SU-DHL-6 (cell line): ENCODE results near the gene THOC6.

ENCODE experiments used
- H2AFZ ChIP-seq: fragments of 200-600 bp; sonication (generic); 2 replicates; pipeline ENCODE4 v1.6.1; 2014; ENCODE audit warnings: low read depth, mild to moderate bottlenecking, moderate library complexity, mixed read lengths, antibody characterized with exemption, low read length; ENCODE audit not compliant: severe bottlenecking
- H3F3A ChIP-seq: fragments of 200-600 bp; shearing (Covaris generic); 2 replicates; pipeline ENCODE4 v1.6.0; 2016; ENCODE audit warnings: antibody characterized with exemption, mild to moderate bottlenecking; ENCODE audit not compliant: insufficient read depth
- H3K27ac ChIP-seq: fragments of 200-600 bp; sonication (generic); 2 replicates; pipeline ENCODE4 v1.5.1; 2016; ENCODE audit warnings: low read depth, mild to moderate bottlenecking, low read length, moderate library complexity, mixed read lengths
- H3K27me3 ChIP-seq: fragments of 200-600 bp; sonication (generic), shearing (Covaris generic); 2 replicates; pipeline ENCODE4 v1.6.0; 2014; ENCODE audit warnings: mild to moderate bottlenecking, low read length
- H3K36me3 ChIP-seq: fragments of 200-600 bp; sonication (generic); 2 replicates; pipeline ENCODE4 v1.6.1; 2014; ENCODE audit warnings: mild to moderate bottlenecking, low read length, mixed read lengths
- H3K4me2 ChIP-seq: fragments of 300-600, 200-600 bp; shearing (Covaris generic), sonication (generic); 2 replicates; pipeline ENCODE4 v1.6.0; 2014; ENCODE audit warnings: low read length, low read depth, mild to moderate bottlenecking; ENCODE audit not compliant: poor library complexity, severe bottlenecking
- H3K4me3 ChIP-seq: fragments of 200-600 bp; sonication (generic); 2 replicates; pipeline ENCODE4 v1.5.1; 2014; ENCODE audit warnings: antibody characterized with exemption, low read length, mild to moderate bottlenecking, mixed read lengths; ENCODE audit not compliant: insufficient read depth, poor library complexity, severe bottlenecking
- H3K79me2 ChIP-seq: fragments of 200-600 bp; sonication (generic); 2 replicates; pipeline ENCODE4 v1.6.1; 2014; ENCODE audit warnings: mild to moderate bottlenecking, low read length, moderate library complexity; ENCODE audit not compliant: insufficient read depth
- H3K9ac ChIP-seq: fragments of 200-600 bp; sonication (generic); 2 replicates; pipeline ENCODE4 v1.7.0; 2014; ENCODE audit warnings: mild to moderate bottlenecking, low read length
- H3K9me2 ChIP-seq: fragments of 200-600 bp; sonication (generic); replicated peaks from 2 replicates; pipeline ENCODE4 v1.6.1; 2014; ENCODE audit warnings: low read length; ENCODE audit not compliant: insufficient read depth
- H3K9me3 ChIP-seq: fragments of 200-600 bp; sonication (generic); 2 replicates; pipeline ENCODE4 v1.6.1; 2014; ENCODE audit warnings: low read length, mixed read lengths; ENCODE audit not compliant: insufficient read depth
- H4K20me1 ChIP-seq: fragments of 200-600 bp; sonication (generic); 2 replicates; pipeline ENCODE4 v1.6.1; 2014; ENCODE audit warnings: low read depth, mild to moderate bottlenecking, antibody characterized with exemption, low read length, moderate library complexity, mixed read lengths
- CTCF ChIP-seq: fragments of 200-600 bp; sonication (generic); IDR thresholded peaks from one replicate; pipeline ENCODE4 v1.5.1; 2017; ENCODE audit warnings: antibody characterized with exemption, mild to moderate bottlenecking, low read length, moderate library complexity; ENCODE audit not compliant: insufficient read depth, poor library complexity, severe bottlenecking
- EZH2phosphoT487 ChIP-seq: fragments of 200-600 bp; sonication (generic), shearing (Covaris generic); conservative IDR thresholded peaks from 2 replicates; pipeline ENCODE4 v1.6.1; 2018; ENCODE audit warnings: mild to moderate bottlenecking, antibody characterized with exemption, low read length, moderate library complexity, mixed read lengths

THOC6 gene

GRCh38 chr16:3059723-3060242 lies 35.9 kb downstream of the THOC6 start:
- peak overlapping the region; percentile 57 for H3K4me2 ChIP-seq
- H4K20me1 ChIP-seq = no peaks in the 10 kb centered on the region
- H3K9ac ChIP-seq = peak overlapping the region; percentile 96
- TF ChIP-seq CTCF (no peak), EZH2phosphoT487 (no peak)
- no peaks in the 10 kb centered on the region for H3K27me3 ChIP-seq
- H3K27ac ChIP-seq = no peak overlapping the region
- H2AFZ ChIP-seq = peak overlapping the region; percentile 49
- no peaks in the 10 kb centered on the region for H3K79me2 ChIP-seq
- H3K9me3 ChIP-seq = no peaks in the 10 kb centered on the region
- H3K9me2 ChIP-seq = no peaks in the 10 kb centered on the region
- H3K36me3 ChIP-seq = no peaks in the 10 kb centered on the region
- H3K4me3 ChIP-seq = peak overlapping the region; percentile 35
- 0 out of 2 replicates have a peak, but pooled peaks cover 4% of the 10 kb centered on the region for H3F3A ChIP-seq

GRCh38 chr16:3060339-3061127 lies 36.7 kb downstream of the THOC6 start:
- Histone ChIP-seq H2AFZ (no peak overlapping the region), H3F3A (0 out of 2 replicates have a peak, but pooled peaks cover 4% of the 10 kb centered on the region)

GRCh38 chr16:3062553-3062952 lies 38.7 kb downstream of the THOC6 start:
- no peaks in the 10 kb centered on the region for H4K20me1 ChIP-seq
- H3K27ac ChIP-seq = no peak overlapping the region
- H3K36me3 ChIP-seq = no peaks in the 10 kb centered on the region
- no peak overlapping the region for H3K4me2 ChIP-seq
- no peaks in the 10 kb centered on the region for H3K79me2 ChIP-seq
- 0 out of 2 replicates have a peak, but pooled peaks cover 4% of the 10 kb centered on the region for H3F3A ChIP-seq
- no peaks in the 10 kb centered on the region for H3K9me3 ChIP-seq
- no peak overlapping the region for H3K4me3 ChIP-seq
- H3K9ac ChIP-seq = no peak overlapping the region
- H3K9me2 ChIP-seq = no peaks in the 10 kb centered on the region
- no peaks in the 10 kb centered on the region for H3K27me3 ChIP-seq
- no peak overlapping the region for H2AFZ ChIP-seq
- TF ChIP-seq CTCF (no peak), EZH2phosphoT487 (no peak)

More at GRCh38 chr16:3060339-3061127, 36.7 kb downstream of the THOC6 start:
- Histone ChIP-seq H3K4me3 (no peak overlapping the region), H3K9ac (no peak overlapping the region), H3K27me3 (no peaks in the 10 kb centered on the region), H3K27ac (no peak overlapping the region), H3K4me2 (no peak overlapping the region), H3K9me3 (no peaks in the 10 kb centered on the region), H3K79me2 (no peaks in the 10 kb centered on the region), H3K9me2 (no peaks in the 10 kb centered on the region), H4K20me1 (no peaks in the 10 kb centered on the region), H3K36me3 (no peaks in the 10 kb centered on the region)
- TF ChIP-seq EZH2phosphoT487 (no peak), CTCF (no peak)
